GM21381 (cell line): ENCODE results near the gene TMEM201.

Source experiments
- ATAC-seq: cut with Tn5 transposase; IDR thresholded peaks from one replicate; pipeline ENCODE4 v1.9.1; 2021; ENCODE audit warnings: mild to moderate bottlenecking, moderate library complexity; ENCODE audit not compliant: unreplicated experiment

Gene TMEM201

GRCh38 chr1:9651565-9652378, 63.1 kb downstream of the TMEM201 start, which contains the start of gene PIK3CD:
Gene PIK3CD, plus strand, starts transcription at chr1:9651731. Its CDS starts 58,725 bp downstream, at chr1:9710456.
- peak; percentile 29 for ATAC-seq

DNA sequence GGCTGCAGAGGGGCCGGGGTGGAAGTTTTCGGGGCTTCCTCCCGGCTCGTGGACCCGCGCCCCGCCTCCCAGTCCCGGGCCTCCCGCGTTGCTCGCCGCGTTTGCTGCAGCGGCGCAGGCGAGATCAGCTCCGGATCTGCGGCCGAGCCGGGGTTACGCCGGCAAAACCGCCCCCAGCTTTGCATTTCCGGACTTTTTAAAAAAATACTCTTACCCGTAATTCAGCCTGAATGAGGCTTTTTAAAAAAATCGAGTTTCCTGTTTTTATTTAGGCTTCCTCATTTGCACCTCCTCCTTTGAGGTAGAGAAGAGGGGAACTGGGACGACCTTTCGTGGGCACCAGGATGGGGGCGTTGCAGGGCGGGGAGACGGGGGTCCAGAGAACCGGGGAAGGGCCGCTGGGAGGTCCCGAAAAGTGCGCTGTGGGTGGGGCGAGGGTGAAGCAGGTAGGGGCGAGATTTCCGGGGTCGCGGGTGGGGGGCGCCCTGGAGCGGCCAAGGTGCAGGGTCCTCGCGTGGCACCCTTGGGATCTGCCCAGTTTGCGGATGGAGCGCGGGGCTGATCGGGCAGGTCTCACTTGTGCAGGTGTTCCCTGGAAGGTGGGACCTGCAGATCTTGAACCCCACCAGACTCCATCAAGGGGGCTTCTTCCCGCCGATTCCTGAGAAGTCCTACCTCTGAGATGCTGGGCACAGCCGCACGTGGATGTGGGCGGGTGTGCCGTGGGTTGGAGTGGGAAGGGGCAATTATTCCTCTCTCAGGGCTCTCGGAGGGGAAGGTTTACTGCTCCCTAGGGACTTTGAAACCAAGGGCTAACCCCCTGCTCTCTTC, 63.9 kb downstream of the TMEM201 start:
- peak; percentile 15 for ATAC-seq

DNA sequence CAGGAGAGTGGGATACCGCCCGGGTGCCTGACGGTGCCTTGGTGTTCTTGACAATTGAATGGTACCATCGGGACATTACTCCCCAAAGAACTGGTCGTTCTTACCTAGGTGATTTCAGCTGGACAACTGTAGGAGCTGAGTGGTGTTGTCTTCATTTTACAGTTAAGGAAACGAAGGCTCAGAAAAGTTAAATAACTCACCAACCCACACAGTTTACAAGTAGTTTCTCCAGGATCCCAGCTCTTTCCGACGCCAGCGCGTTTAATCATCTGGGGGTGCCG, 64.4 kb downstream of the TMEM201 start:
- ATAC-seq, result no peak

DNA sequence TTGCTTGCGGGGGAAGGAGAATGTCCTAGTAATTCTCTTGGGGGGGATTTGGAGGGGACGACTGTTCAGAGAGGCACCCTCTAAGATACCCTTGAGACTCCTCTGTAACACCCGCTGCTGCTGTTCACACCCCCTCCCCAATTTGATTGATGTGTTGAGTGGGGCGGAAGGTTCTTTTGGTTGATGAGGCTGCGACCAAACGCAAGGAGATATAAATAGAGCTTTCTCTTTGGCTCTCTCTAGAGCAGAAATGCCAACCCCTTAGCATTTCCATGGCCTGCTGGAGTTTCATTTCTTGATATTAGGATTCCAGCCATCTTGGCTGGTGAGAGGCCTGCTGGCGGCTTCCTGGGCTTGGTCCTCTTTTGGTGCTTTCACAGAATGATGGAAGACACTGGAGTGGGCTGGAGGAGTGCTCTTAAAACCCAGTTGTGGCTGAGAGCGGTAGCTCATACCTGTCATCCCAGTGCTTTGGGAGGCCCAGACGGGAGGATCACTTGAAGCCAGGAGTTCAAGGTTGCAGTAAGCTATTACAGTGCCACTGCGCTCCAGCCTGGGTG, 64.9 kb downstream of the TMEM201 start:
- ATAC-seq, result no peak

- no peak for ATAC-seq
Observed at GRCh38 chr1:9654051-9654833, 65.5 kb downstream of the TMEM201 start.

DNA sequence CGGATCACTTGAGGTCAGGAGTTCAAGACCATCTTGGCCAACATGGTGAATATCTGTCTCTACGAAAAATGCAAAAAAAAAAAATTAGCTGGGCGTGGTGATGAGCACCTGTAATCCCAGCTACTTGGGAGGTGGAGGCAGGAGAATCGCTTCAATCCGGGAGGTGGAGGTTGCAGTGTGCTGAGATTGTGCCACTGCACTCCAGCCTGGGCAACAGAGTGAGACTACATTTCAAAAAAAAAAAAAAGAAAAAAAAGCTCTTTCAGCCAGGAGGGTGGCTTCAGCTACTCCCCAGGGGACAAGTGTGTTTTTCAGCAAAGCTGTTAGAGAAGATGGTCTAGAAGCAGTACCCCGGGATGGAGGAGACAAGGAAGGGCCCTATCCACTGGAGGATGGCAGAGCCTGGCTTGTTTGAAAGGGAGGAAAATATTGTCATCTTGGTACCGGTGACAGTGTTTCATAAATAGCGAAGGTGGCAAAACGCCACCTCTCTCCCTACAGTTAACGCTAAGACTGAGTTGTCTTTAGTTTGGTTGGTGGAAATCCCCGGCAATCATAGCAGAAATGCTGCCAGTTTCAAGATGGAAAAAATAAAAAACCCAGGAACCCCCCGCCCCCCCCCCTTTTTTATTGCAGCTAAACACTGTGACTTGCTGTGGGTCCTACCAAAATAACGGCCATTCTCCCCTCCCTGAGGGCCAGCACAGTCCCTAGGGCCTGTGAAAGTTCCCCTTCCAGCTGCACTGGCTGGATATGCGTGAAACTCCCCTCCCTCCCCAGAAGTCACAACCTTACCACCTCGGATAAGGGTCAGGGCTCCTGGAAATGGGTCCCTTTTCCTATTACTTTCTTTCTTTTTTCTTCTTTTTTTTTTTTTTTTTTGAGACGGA, 66.4 kb downstream of the TMEM201 start:
- no peak for ATAC-seq

GRCh38 chr1:9655836-9656235, 67.1 kb downstream of the TMEM201 start:
- ATAC-seq, result no peak

DNA sequence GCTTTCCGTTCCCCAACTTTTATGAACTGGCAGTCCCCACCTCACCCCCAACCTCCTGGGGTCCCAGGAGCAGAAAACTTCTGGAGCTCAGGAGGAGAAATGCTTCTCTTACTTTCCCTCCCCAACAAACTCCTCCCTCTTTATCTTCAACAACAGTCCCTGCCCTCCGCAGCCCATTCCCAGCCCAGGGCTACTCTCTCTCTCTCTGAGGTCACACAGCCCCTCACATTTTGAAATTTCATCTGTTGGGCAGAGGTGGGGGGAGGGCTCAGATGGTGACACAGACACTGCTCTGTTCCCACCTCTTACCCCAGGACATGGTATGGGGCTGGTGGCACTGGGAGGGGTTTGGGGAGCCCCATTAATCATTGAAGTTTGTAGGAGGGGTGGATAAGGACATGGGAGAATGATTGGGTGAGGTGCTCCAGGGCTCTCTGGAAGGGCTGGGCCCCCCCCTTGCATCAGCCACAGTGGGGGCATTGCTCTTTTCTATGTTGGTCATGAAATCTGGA, 68.9 kb downstream of the TMEM201 start:
- no peak for ATAC-seq

DNA sequence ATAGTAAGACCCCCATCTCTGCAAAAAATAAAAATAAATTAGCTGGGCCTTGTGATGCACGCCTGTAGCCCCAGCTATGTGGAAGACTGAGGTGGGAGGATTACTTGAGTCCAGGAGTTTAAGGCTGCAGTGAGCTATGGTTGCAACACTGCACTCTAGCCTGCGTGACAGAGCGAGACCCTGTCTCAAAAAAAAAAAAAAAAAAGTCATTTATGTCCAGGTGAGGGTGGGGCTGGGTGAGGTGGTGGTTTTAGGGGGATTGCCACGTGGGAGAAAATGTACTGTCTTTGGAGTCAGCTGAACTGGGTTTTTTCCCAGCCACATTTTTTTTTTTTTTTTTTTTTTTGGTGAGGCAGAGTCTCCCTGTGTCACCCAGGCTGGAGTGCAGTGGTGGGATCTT, 69.5 kb downstream of the TMEM201 start:
- no peak for ATAC-seq

DNA sequence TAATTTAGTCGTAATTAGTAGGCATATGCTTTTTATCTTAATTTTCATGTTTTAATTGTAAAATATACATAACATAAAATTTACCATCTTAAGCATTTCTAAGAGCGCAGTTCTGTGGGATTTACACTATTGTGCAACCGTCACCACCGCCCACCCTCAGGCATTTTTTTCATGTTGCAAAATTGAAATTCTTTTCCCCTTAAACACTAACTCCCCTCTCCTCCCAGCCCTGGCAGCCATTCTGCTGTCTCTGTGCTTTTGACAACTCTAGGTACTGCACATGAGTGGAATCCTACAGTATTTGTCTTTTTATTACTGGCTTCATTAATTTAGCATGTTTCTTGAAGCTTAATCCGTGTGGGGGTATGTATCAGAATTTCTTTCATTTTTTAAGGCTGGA, 70.6 kb downstream of the TMEM201 start:
- ATAC-seq, result no peak

GRCh38 chr1:9663257-9663656, 74.5 kb downstream of the TMEM201 start:
- ATAC-seq, result no peak
